SU-DHL-6 (cell line): ENCODE data around the gene NCR2.

Experiments
- H2AFZ ChIP-seq: fragments of 200-600 bp; sonication (generic); 2 replicates; pipeline ENCODE4 v1.6.1; 2014; ENCODE audit warnings: low read depth, mild to moderate bottlenecking, moderate library complexity, mixed read lengths, antibody characterized with exemption, low read length; ENCODE audit not compliant: severe bottlenecking
- H3F3A ChIP-seq: fragments of 200-600 bp; shearing (Covaris generic); 2 replicates; pipeline ENCODE4 v1.6.0; 2016; ENCODE audit warnings: antibody characterized with exemption, mild to moderate bottlenecking; ENCODE audit not compliant: insufficient read depth
- H3K27ac ChIP-seq: fragments of 200-600 bp; sonication (generic); 2 replicates; pipeline ENCODE4 v1.5.1; 2016; ENCODE audit warnings: low read depth, mild to moderate bottlenecking, low read length, moderate library complexity, mixed read lengths
- H3K27me3 ChIP-seq: fragments of 200-600 bp; sonication (generic), shearing (Covaris generic); 2 replicates; pipeline ENCODE4 v1.6.0; 2014; ENCODE audit warnings: mild to moderate bottlenecking, low read length
- H3K36me3 ChIP-seq: fragments of 200-600 bp; sonication (generic); 2 replicates; pipeline ENCODE4 v1.6.1; 2014; ENCODE audit warnings: mild to moderate bottlenecking, low read length, mixed read lengths
- H3K4me2 ChIP-seq: fragments of 300-600, 200-600 bp; shearing (Covaris generic), sonication (generic); 2 replicates; pipeline ENCODE4 v1.6.0; 2014; ENCODE audit warnings: low read length, low read depth, mild to moderate bottlenecking; ENCODE audit not compliant: poor library complexity, severe bottlenecking
- H3K4me3 ChIP-seq: fragments of 200-600 bp; sonication (generic); 2 replicates; pipeline ENCODE4 v1.5.1; 2014; ENCODE audit warnings: antibody characterized with exemption, low read length, mild to moderate bottlenecking, mixed read lengths; ENCODE audit not compliant: insufficient read depth, poor library complexity, severe bottlenecking
- H3K79me2 ChIP-seq: fragments of 200-600 bp; sonication (generic); 2 replicates; pipeline ENCODE4 v1.6.1; 2014; ENCODE audit warnings: mild to moderate bottlenecking, low read length, moderate library complexity; ENCODE audit not compliant: insufficient read depth
- H3K9ac ChIP-seq: fragments of 200-600 bp; sonication (generic); 2 replicates; pipeline ENCODE4 v1.7.0; 2014; ENCODE audit warnings: mild to moderate bottlenecking, low read length
- H3K9me2 ChIP-seq: fragments of 200-600 bp; sonication (generic); replicated peaks from 2 replicates; pipeline ENCODE4 v1.6.1; 2014; ENCODE audit warnings: low read length; ENCODE audit not compliant: insufficient read depth
- H3K9me3 ChIP-seq: fragments of 200-600 bp; sonication (generic); 2 replicates; pipeline ENCODE4 v1.6.1; 2014; ENCODE audit warnings: low read length, mixed read lengths; ENCODE audit not compliant: insufficient read depth
- H4K20me1 ChIP-seq: fragments of 200-600 bp; sonication (generic); 2 replicates; pipeline ENCODE4 v1.6.1; 2014; ENCODE audit warnings: low read depth, mild to moderate bottlenecking, antibody characterized with exemption, low read length, moderate library complexity, mixed read lengths
- EZH2phosphoT487 ChIP-seq: fragments of 200-600 bp; sonication (generic), shearing (Covaris generic); conservative IDR thresholded peaks from 2 replicates; pipeline ENCODE4 v1.6.1; 2018; ENCODE audit warnings: mild to moderate bottlenecking, antibody characterized with exemption, low read length, moderate library complexity, mixed read lengths
- TF ChIP-seq, protein P1 (sequence below): fragments of 200-600 bp; sonication (generic); IDR thresholded peaks from one replicate; pipeline ENCODE4 v1.5.1; 2017; ENCODE audit warnings: antibody characterized with exemption, mild to moderate bottlenecking, low read length, moderate library complexity; ENCODE audit not compliant: insufficient read depth, poor library complexity, severe bottlenecking

NCR2 gene

DNA sequence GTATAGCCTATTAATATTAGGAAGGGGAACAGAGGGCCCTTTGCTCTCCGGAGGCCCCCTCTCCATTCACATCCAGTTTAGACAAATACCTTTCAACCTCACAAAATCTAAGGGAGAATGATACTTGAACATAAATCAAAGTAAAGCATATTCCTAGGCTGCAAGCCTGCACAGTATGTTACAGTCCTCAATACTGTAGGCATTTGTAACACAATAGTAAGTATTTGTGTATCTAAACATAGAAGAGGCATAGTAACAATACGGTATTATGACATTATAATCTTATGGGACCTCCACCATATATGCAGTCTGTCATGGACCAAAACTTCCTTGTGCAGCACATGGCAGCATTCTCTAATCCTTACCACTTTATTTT is 46.7 kb upstream of the NCR2 start:
- Histone ChIP-seq H2AFZ (no peak overlapping the region), H3K9me3 (no peaks in the 10 kb centered on the region), H3K9me2 (no peaks in the 10 kb centered on the region), H3F3A (no peaks in the 10 kb centered on the region), H3K36me3 (no peaks in the 10 kb centered on the region), H3K27me3 (no peaks in the 10 kb centered on the region), H4K20me1 (no peaks in the 10 kb centered on the region), H3K4me3 (no peak overlapping the region), H3K79me2 (no peaks in the 10 kb centered on the region), H3K9ac (no peak overlapping the region), H3K27ac (no peak overlapping the region), H3K4me2 (no peak overlapping the region)
- TF ChIP-seq, protein P1, sequence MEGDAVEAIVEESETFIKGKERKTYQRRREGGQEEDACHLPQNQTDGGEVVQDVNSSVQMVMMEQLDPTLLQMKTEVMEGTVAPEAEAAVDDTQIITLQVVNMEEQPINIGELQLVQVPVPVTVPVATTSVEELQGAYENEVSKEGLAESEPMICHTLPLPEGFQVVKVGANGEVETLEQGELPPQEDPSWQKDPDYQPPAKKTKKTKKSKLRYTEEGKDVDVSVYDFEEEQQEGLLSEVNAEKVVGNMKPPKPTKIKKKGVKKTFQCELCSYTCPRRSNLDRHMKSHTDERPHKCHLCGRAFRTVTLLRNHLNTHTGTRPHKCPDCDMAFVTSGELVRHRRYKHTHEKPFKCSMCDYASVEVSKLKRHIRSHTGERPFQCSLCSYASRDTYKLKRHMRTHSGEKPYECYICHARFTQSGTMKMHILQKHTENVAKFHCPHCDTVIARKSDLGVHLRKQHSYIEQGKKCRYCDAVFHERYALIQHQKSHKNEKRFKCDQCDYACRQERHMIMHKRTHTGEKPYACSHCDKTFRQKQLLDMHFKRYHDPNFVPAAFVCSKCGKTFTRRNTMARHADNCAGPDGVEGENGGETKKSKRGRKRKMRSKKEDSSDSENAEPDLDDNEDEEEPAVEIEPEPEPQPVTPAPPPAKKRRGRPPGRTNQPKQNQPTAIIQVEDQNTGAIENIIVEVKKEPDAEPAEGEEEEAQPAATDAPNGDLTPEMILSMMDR, result no peak
- no peak for TF ChIP-seq EZH2phosphoT487

DNA sequence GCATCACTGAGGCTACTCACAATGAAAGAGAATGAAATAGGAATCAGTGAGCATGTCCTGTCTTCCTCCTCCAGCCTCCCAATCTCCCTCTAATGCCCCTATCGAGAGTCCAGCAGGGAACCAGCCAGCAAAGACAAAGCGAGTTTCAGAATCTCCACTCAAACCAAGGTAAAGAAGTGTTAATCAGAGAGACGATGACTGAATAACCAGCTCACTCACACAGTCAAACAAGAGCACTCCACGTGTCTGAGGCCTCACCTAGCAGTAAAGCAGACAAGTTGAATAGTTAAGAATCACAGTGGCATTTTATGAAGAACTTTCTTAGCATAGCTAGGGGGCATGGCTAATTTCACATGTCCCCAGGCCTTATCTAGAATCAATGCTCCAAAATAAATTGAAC is 45.6 kb upstream of the NCR2 start:
- no peak for TF ChIP-seq EZH2phosphoT487
- TF ChIP-seq, protein P1, result no peak
- Histone ChIP-seq H3K4me3 (no peak overlapping the region), H3K9ac (no peak overlapping the region), H3F3A (no peaks in the 10 kb centered on the region), H3K9me2 (no peaks in the 10 kb centered on the region), H3K27me3 (no peaks in the 10 kb centered on the region), H3K36me3 (no peaks in the 10 kb centered on the region), H3K27ac (no peak overlapping the region), H3K79me2 (no peaks in the 10 kb centered on the region), H3K4me2 (no peak overlapping the region), H4K20me1 (no peaks in the 10 kb centered on the region), H3K9me3 (no peaks in the 10 kb centered on the region), H2AFZ (no peak overlapping the region)

DNA sequence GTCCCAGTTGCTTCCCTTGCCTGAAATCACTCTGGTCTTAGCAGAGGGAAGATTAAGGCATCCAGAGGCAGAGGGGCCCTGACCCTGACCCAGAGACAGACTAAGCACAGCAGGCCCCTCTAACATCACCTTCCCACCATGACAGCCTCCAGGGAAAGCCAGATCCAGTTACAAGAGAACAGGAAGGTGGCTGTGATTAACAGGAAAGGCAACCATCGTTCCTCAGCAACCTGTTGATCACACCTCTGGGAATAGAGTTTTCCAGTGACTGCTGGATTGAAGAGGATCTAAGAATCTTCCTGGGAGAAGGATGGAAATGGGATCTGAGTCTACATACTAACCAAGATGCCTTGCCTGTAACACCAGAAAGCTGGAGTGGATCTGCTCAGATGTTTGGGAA is 43.7 kb upstream of the NCR2 start:
- H3K9ac ChIP-seq, result no peak overlapping the region
- no peak overlapping the region for H3K27ac ChIP-seq
- no peaks in the 10 kb centered on the region for H3K27me3 ChIP-seq
- no peaks in the 10 kb centered on the region for H3K36me3 ChIP-seq
- no peaks in the 10 kb centered on the region for H3F3A ChIP-seq
- H3K9me2 ChIP-seq, result no peaks in the 10 kb centered on the region
- H2AFZ ChIP-seq, result no peak overlapping the region
- TF ChIP-seq EZH2phosphoT487, result no peak
- TF ChIP-seq, protein P1, result no peak
- H3K4me3 ChIP-seq, result no peak overlapping the region
- H3K79me2 ChIP-seq, result no peaks in the 10 kb centered on the region
- no peaks in the 10 kb centered on the region for H3K9me3 ChIP-seq
- no peak overlapping the region for H3K4me2 ChIP-seq
- no peaks in the 10 kb centered on the region for H4K20me1 ChIP-seq
